WTC11 (cell line): ENCODE results near the gene RPS27.
"Not testable (repeated sequence)": the region's sequence is repeated elsewhere in the genome, so short reads cannot be mapped to it uniquely, and the experiment has no call there.

Experiments
- CTCF ChIP-seq: fragments of 200-600 bp; IDR thresholded peaks from 2 replicates; pipeline ENCODE4 v1.8.0; 2022; ENCODE audit warnings: antibody characterized with exemption
- ELF4 ChIP-seq: sonication (generic); formaldehyde crosslinking; IDR thresholded peaks from 2 replicates; pipeline ENCODE4 v1.8.1; 2022; ENCODE audit warnings: low read depth, mild to moderate bottlenecking, moderate library complexity, missing genetic modification reagents
- IRF2 ChIP-seq: sonication (generic); formaldehyde crosslinking; IDR thresholded peaks from 2 replicates; pipeline ENCODE4 v1.8.0; 2022; ENCODE audit warnings: low read depth, missing genetic modification reagents, borderline replicate concordance
- NFE2L1 ChIP-seq: sonication (generic); formaldehyde crosslinking; IDR thresholded peaks from 2 replicates; pipeline ENCODE4 v1.8.1; 2023; ENCODE audit warnings: missing genetic modification reagents
- SP1 ChIP-seq: sonication (generic); formaldehyde crosslinking; conservative IDR thresholded peaks from 2 replicates; pipeline ENCODE4 v1.8.1; 2022; ENCODE audit warnings: missing genetic modification reagents
- TCF7 ChIP-seq: sonication (generic); formaldehyde crosslinking; IDR thresholded peaks from 2 replicates; pipeline ENCODE4 v1.8.0; 2022; ENCODE audit warnings: mild to moderate bottlenecking, low read depth, missing genetic modification reagents, moderate library complexity
- TP53 ChIP-seq: sonication (generic); formaldehyde crosslinking; IDR thresholded peaks from 2 replicates; pipeline ENCODE4 v1.8.1; 2023; ENCODE audit warnings: mild to moderate bottlenecking, missing genetic modification reagents
- TF ChIP-seq, protein P1 (sequence below): sonication (generic); formaldehyde crosslinking; IDR thresholded peaks from 2 replicates; pipeline ENCODE4 v1.8.1; 2023; ENCODE audit warnings: mild to moderate bottlenecking, moderate library complexity, missing genetic modification reagents
- TF ChIP-seq, protein P2 (sequence below): sonication (generic); formaldehyde crosslinking; IDR thresholded peaks from 2 replicates; pipeline ENCODE4 v1.8.0; 2022; ENCODE audit warnings: mild to moderate bottlenecking, missing genetic modification reagents

DNA sequence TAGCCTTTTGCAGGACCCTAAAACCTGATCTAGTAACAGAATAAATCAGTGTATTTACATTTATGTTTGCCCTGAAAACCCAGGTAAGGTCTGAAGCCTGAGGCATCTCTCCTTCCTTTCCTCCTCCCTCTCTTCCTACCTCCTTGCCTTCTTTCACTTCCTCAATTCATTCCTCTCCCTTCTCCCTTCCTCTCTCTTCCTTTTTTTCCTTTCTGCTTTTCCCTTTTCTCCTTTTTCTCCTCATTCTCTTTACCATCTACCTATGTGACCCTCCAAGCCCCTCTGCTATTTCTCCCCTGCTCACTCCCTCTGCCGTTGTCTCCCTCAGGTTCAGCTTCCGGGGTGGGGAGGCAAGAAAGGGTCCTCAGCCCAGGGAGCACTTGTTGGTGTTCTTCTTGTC is 8.8 kb upstream of the RPS27 start:
- TF ChIP-seq, protein P1, sequence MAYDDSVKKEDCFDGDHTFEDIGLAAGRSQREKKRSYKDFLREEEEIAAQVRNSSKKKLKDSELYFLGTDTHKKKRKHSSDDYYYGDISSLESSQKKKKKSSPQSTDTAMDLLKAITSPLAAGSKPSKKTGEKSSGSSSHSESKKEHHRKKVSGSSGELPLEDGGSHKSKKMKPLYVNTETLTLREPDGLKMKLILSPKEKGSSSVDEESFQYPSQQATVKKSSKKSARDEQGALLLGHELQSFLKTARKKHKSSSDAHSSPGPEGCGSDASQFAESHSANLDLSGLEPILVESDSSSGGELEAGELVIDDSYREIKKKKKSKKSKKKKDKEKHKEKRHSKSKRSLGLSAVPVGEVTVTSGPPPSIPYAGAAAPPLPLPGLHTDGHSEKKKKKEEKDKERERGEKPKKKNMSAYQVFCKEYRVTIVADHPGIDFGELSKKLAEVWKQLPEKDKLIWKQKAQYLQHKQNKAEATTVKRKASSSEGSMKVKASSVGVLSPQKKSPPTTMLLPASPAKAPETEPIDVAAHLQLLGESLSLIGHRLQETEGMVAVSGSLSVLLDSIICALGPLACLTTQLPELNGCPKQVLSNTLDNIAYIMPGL (CRISPR knock-in tag): not testable (repeated sequence)
- TF ChIP-seq CTCF; NFE2L1 (CRISPR knock-in tag); ELF4 (CRISPR knock-in tag); IRF2 (CRISPR knock-in tag); SP1; TP53 (CRISPR knock-in tag); TCF7 (CRISPR knock-in tag): not testable (repeated sequence)
- TF ChIP-seq, protein P2, sequence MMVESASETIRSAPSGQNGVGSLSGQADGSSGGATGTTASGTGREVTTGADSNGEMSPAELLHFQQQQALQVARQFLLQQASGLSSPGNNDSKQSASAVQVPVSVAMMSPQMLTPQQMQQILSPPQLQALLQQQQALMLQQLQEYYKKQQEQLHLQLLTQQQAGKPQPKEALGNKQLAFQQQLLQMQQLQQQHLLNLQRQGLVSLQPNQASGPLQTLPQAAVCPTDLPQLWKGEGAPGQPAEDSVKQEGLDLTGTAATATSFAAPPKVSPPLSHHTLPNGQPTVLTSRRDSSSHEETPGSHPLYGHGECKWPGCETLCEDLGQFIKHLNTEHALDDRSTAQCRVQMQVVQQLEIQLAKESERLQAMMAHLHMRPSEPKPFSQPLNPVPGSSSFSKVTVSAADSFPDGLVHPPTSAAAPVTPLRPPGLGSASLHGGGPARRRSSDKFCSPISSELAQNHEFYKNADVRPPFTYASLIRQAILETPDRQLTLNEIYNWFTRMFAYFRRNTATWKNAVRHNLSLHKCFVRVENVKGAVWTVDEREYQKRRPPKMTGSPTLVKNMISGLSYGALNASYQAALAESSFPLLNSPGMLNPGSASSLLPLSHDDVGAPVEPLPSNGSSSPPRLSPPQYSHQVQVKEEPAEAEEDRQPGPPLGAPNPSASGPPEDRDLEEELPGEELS (CRISPR knock-in tag): not testable (repeated sequence)
